Gastrocnemius medialis (tissue), 4 donors: Measurements from ENCODE around the gene CCN6.

Source experiments
- POLR2A ChIP-seq, 2 donors: fragments of 450-650 bp; IDR thresholded peaks; one replicate each; pipeline ENCODE4 v1.6.1; 2017; ENCODE audit warnings: antibody characterized with exemption in 2 of 2, mild to moderate bottlenecking in 2 of 2, moderate library complexity in 2 of 2
- TF ChIP-seq, protein P1 (sequence below), 5 experiments: fragments of 450-650 bp in 3 of 5; fragments of 200-600 bp in 2 of 5; sonication (generic) in 2 of 5; IDR thresholded peaks in 4 of 5; conservative IDR thresholded peaks in 1 of 5; 1 replicate in 4 of 5; 2 replicates in 1 of 5; pipeline ENCODE4 v1.5.1; 2016 to 2019; ENCODE audit warnings: antibody characterized with exemption in 5 of 5, mild to moderate bottlenecking in 3 of 5, moderate library complexity in 3 of 5

DNA sequence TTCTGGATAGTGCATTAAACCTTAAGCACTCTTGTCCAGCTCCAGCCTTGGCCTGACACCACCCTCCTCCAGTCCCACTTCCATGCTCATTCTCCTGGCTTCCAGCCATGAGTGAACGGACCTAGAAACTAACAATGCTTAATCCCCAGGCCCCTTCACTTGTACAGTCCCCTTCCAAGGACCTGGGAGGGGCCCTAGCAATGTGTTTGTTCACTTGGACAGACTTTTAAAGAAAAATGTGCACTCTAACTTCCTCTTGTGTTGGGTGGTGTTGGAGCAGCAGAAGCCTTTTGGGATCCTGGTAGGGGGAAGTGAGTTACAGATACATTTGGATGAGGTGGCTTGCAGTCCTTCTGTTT is 48.9 kb upstream of the CCN6 start:
- TF ChIP-seq, protein P1, sequence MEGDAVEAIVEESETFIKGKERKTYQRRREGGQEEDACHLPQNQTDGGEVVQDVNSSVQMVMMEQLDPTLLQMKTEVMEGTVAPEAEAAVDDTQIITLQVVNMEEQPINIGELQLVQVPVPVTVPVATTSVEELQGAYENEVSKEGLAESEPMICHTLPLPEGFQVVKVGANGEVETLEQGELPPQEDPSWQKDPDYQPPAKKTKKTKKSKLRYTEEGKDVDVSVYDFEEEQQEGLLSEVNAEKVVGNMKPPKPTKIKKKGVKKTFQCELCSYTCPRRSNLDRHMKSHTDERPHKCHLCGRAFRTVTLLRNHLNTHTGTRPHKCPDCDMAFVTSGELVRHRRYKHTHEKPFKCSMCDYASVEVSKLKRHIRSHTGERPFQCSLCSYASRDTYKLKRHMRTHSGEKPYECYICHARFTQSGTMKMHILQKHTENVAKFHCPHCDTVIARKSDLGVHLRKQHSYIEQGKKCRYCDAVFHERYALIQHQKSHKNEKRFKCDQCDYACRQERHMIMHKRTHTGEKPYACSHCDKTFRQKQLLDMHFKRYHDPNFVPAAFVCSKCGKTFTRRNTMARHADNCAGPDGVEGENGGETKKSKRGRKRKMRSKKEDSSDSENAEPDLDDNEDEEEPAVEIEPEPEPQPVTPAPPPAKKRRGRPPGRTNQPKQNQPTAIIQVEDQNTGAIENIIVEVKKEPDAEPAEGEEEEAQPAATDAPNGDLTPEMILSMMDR (IDR thresholded peaks at IDR 0.05 in 4 of 5, conservative IDR thresholded peaks at IDR 0.05 in 1 of 5): no peak
- TF ChIP-seq POLR2A (IDR thresholded peaks at IDR 0.05): no peak
